Measurements from ENCODE around the gene MDH1.
"Not testable (repeated sequence)": the region's sequence is repeated elsewhere in the genome, so short reads cannot be mapped to it uniquely, and the experiment has no call there.

MDH1 gene

DNA sequence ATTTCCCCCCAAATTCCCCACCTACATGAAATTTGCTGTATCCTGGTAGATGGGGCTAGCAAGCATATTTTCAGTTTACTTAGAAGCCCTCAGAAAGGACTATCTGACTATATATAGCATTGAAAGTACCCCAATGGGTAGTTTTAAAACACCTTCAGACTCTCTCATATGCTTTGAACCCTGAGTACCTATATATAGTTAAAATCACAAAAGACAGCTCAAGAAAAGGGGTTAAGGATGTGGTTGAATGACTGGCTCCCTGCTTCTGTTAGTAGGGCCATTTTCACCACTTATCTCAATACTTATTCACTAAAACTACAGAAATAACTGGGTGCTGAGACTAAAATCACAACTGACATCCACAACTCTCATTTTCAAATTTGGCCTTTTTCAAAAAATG is 19.0 kb upstream of the MDH1 start:
- H3K4me2 ChIP-seq (ENCODE audit: low read length): no peak overlapping the region
- no peak overlapping the region for H3K4me3 ChIP-seq (ENCODE audit: low read depth, low read length)
- H3K36me3 ChIP-seq (ENCODE audit: control insufficient read depth, insufficient read depth, low read length): no peaks in the 10 kb centered on the region
- peaks cover 9% of the 10 kb centered on the region for H3K79me2 ChIP-seq
- no peak overlapping the region for H3K9ac ChIP-seq
- H2AFZ ChIP-seq: no peak overlapping the region
- no peak overlapping the region for H3K27ac ChIP-seq
- H3K9me3 ChIP-seq (ENCODE audit: control insufficient read depth, low read length): no peaks in the 10 kb centered on the region
- TF ChIP-seq, protein P1, sequence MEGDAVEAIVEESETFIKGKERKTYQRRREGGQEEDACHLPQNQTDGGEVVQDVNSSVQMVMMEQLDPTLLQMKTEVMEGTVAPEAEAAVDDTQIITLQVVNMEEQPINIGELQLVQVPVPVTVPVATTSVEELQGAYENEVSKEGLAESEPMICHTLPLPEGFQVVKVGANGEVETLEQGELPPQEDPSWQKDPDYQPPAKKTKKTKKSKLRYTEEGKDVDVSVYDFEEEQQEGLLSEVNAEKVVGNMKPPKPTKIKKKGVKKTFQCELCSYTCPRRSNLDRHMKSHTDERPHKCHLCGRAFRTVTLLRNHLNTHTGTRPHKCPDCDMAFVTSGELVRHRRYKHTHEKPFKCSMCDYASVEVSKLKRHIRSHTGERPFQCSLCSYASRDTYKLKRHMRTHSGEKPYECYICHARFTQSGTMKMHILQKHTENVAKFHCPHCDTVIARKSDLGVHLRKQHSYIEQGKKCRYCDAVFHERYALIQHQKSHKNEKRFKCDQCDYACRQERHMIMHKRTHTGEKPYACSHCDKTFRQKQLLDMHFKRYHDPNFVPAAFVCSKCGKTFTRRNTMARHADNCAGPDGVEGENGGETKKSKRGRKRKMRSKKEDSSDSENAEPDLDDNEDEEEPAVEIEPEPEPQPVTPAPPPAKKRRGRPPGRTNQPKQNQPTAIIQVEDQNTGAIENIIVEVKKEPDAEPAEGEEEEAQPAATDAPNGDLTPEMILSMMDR (IDR thresholded peaks at IDR 0.05): no peak
- H3K4me1 ChIP-seq: no peaks in the 10 kb centered on the region
- H3K27me3 ChIP-seq (ENCODE audit: control insufficient read depth, insufficient read depth, low read length): no peaks in the 10 kb centered on the region

DNA sequence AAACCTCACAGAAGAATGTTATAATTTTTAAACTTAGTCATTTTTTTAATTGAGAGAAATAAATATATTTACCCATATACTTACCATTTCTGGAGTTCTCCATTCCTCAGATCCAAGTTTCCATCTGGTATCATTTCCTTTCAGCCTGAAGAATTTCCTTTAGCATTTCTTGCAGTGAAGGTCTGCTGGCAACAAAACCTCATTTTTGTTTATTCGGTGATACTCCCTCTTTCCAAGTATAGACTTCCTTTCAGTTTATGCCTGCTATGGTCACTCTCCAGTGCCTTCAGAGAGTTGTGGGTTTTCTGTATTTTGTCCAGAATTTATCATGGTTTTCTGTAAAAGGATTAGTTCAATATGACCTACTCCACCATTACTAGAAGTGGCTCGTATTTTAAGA is 17.5 kb upstream of the MDH1 start:
- Histone ChIP-seq H3K4me3 (ENCODE audit: low read depth, low read length) (no peak overlapping the region), H3K4me2 (ENCODE audit: low read length) (no peak overlapping the region), H3K9ac (no peak overlapping the region), H3K79me2 (peaks cover 10% of the 10 kb centered on the region), H3K4me1 (no peaks in the 10 kb centered on the region), H3K36me3 (ENCODE audit: control insufficient read depth, insufficient read depth, low read length) (no peaks in the 10 kb centered on the region), H3K9me3 (ENCODE audit: control insufficient read depth, low read length) (no peaks in the 10 kb centered on the region), H3K27me3 (ENCODE audit: control insufficient read depth, insufficient read depth, low read length) (no peaks in the 10 kb centered on the region), H3K27ac (no peak overlapping the region), H2AFZ (no peak overlapping the region)
- TF ChIP-seq, protein P1 (IDR thresholded peaks at IDR 0.05): no peak

DNA sequence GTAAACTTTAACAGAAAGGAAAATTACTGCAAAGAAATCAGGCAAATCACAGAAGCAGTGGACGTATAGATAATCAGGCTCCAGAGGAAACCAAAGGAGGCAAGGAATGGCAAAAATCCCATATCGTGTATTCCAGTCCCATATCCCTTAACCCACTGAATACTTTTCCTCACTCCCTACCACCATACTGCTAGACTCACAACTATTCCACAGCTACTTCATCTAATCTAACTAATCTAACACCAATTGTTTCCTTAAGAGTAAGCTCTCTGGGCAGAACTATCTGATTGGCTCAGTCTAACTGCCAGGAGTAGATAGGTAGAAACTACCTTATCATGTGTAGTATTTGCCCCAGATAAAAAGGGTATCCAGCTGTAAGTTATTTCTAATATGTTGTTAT is 16.8 kb upstream of the MDH1 start:
- TF ChIP-seq, protein P1 (IDR thresholded peaks at IDR 0.05): no peak
- Histone ChIP-seq H3K4me2 (ENCODE audit: low read length) (no peak overlapping the region), H3K4me3 (ENCODE audit: low read depth, low read length) (no peak overlapping the region), H3K27ac (no peak overlapping the region), H3K36me3 (ENCODE audit: control insufficient read depth, insufficient read depth, low read length) (no peaks in the 10 kb centered on the region), H3K9ac (no peak overlapping the region), H3K4me1 (no peaks in the 10 kb centered on the region), H3K27me3 (ENCODE audit: control insufficient read depth, insufficient read depth, low read length) (no peaks in the 10 kb centered on the region), H2AFZ (no peak overlapping the region), H3K79me2 (peaks cover 11% of the 10 kb centered on the region), H3K9me3 (ENCODE audit: control insufficient read depth, low read length) (no peaks in the 10 kb centered on the region)

DNA sequence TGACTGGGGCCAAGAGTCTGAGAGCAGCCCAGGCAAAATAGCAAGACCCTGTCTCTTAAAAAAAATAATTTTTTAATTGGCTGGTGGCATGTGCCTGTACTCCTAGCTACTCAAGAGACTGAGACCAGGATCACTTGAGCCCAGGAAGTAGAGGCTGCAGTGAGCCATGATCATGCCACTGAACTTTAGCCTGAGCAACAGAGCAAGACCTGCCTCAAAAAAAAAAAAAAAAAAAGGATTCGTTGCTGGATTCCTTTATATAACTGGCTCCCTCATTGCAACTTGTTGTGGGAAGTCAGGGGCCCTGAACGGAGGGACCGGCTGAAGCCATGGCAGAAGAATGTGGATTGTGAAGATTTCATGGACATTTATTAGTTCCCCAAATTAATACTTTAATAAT is 15.7 kb upstream of the MDH1 start:
- H3K79me2 ChIP-seq: peaks cover 11% of the 10 kb centered on the region
- not testable (repeated sequence) for H3K9me3 ChIP-seq (ENCODE audit: control insufficient read depth, low read length); H3K4me2 ChIP-seq (ENCODE audit: low read length); H3K4me1 ChIP-seq; H2AFZ ChIP-seq; H3K27me3 ChIP-seq (ENCODE audit: control insufficient read depth, insufficient read depth, low read length); H3K27ac ChIP-seq; H3K4me3 ChIP-seq (ENCODE audit: low read depth, low read length); H3K36me3 ChIP-seq (ENCODE audit: control insufficient read depth, insufficient read depth, low read length); H3K9ac ChIP-seq

DNA sequence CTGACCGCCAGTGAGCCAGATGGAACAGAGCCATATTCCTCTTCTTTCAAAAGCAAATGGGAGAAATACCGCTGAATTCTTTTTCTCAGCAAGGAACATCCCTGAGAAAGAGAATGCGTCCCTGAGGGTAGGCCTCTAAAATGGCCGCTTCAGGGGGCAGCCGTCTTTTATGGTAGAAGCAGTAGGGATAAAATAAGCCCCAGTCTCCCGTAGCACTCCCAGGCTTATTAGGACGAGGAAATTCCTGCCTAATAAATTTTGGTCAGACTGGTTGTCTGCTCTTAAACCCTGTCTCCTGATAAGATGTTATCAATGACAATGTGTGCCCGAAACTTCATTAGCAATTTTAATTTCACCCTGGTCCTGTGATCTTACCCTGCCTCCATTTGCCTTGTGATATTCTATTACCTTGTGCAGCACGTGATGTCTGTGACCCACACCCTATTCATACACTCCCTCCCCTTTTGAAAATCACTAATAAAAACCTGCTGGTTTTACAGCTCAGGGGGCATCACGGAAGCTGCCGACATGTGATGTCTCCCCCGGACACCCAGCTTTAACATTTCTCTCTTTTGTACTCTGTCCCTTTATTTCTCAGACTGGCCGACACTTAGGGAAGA is 14.9 kb upstream of the MDH1 start:
- not testable (repeated sequence) for H3K27me3 ChIP-seq (ENCODE audit: control insufficient read depth, insufficient read depth, low read length); H3K4me1 ChIP-seq; H3K9me3 ChIP-seq (ENCODE audit: control insufficient read depth, low read length); H3K9ac ChIP-seq; H3K4me3 ChIP-seq (ENCODE audit: low read depth, low read length); H3K36me3 ChIP-seq (ENCODE audit: control insufficient read depth, insufficient read depth, low read length); H3K27ac ChIP-seq; H3K4me2 ChIP-seq (ENCODE audit: low read length); H2AFZ ChIP-seq
- H3K79me2 ChIP-seq: peaks cover 11% of the 10 kb centered on the region

DNA sequence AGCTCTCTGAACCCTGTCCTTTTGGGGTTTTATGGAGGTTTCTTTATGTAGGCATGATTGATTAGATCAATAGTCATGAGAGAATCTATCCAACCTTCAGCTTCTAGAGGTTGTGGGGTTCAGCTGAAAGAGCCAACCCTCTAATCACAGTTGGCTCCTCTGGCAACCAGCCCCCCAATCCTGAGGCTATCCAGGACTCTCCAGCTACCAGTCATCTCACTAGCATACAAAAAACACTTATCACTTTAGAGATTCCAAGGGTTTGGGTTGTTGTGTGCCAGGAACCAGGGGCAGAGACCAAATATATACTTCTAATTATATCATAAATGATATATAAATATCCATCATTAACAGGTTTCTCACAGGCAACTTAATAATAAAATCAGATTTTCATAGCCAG is 12.2 kb upstream of the MDH1 start:
- no peak overlapping the region for H2AFZ ChIP-seq
- H3K4me3 ChIP-seq (ENCODE audit: low read depth, low read length): no peak overlapping the region
- H3K27ac ChIP-seq: no peak overlapping the region
- no peaks in the 10 kb centered on the region for H3K9me3 ChIP-seq (ENCODE audit: control insufficient read depth, low read length)
- H3K4me1 ChIP-seq: peaks cover 4% of the 10 kb centered on the region
- peaks cover 18% of the 10 kb centered on the region for H3K79me2 ChIP-seq
- no peaks in the 10 kb centered on the region for H3K36me3 ChIP-seq (ENCODE audit: control insufficient read depth, insufficient read depth, low read length)
- H3K4me2 ChIP-seq (ENCODE audit: low read length): no peak overlapping the region
- no peaks in the 10 kb centered on the region for H3K27me3 ChIP-seq (ENCODE audit: control insufficient read depth, insufficient read depth, low read length)
- TF ChIP-seq, protein P1 (IDR thresholded peaks at IDR 0.05): no peak
- no peak overlapping the region for H3K9ac ChIP-seq

All from parathyroid adenoma (tissue), 2 donors.